HepG2 (cell line): ENCODE data around the gene SEC16A. TPM values are rescaled to one million over a fixed set of nuclear protein-coding genes. Genes with fewer than 3 reads are reported as not detected.

Experiments used
- CBX2 ChIP-seq, 2 experiments: fragments of 200-600 bp in 1 of 2; sonication (generic); formaldehyde crosslinking in 1 of 2; IDR thresholded peaks; 2 replicates each; pipeline versions ENCODE4 v1.7.0 to v1.8.1; 2018 to 2022; ENCODE audit warnings: low read depth in 2 of 2, low read length in 1 of 2, mild to moderate bottlenecking in 1 of 2, missing genetic modification reagents in 1 of 2
- POLR2G ChIP-seq: fragments of 200-400 bp; formaldehyde crosslinking; IDR thresholded peaks from 2 replicates; pipeline ENCODE4 v1.6.1; 2018; ENCODE audit warnings: mild to moderate bottlenecking, low read depth, low read length, moderate library complexity
- PRPF4 ChIP-seq: fragments of 200-400 bp; formaldehyde crosslinking; IDR thresholded peaks from 2 replicates; pipeline ENCODE4 v1.6.1; 2016; ENCODE audit warnings: low read length, low read depth; ENCODE audit not compliant: poor library complexity, severe bottlenecking
- TEAD3 ChIP-seq: optimal IDR thresholded peaks from 2 replicates; pipeline ENCODE3; 2016; ENCODE audit warnings: borderline replicate concordance
- ZNF138 ChIP-seq: sonication (generic); formaldehyde crosslinking; IDR thresholded peaks from 2 replicates; pipeline ENCODE4 v1.5.0; 2020; ENCODE audit warnings: mild to moderate bottlenecking, low read depth, missing genetic modification reagents
- ZNF30 ChIP-seq: sonication (generic); formaldehyde crosslinking; IDR thresholded peaks from 2 replicates; pipeline ENCODE4 v1.5.0; 2020; ENCODE audit warnings: mild to moderate bottlenecking, missing genetic modification reagents
- ZNF556 ChIP-seq: sonication (generic); formaldehyde crosslinking; IDR thresholded peaks from 2 replicates; pipeline ENCODE4 v1.4.0; 2020; ENCODE audit warnings: mild to moderate bottlenecking, missing genetic modification reagents, borderline replicate concordance
- ZNF564 ChIP-seq: sonication (generic); formaldehyde crosslinking; IDR thresholded peaks from 2 replicates; pipeline ENCODE4 v1.8.1; 2023; ENCODE audit warnings: mild to moderate bottlenecking, missing genetic modification reagents
- ZNF574 ChIP-seq: sonication (generic); formaldehyde crosslinking; IDR thresholded peaks from 2 replicates; pipeline ENCODE4 v1.4.0; 2020; ENCODE audit warnings: missing genetic modification reagents
- ZNF607 ChIP-seq: sonication (generic); formaldehyde crosslinking; IDR thresholded peaks from 2 replicates; pipeline ENCODE4 v1.5.1; 2020; ENCODE audit warnings: missing genetic modification reagents, mild to moderate bottlenecking, borderline replicate concordance
- ZNF772 ChIP-seq: sonication (generic); formaldehyde crosslinking; IDR thresholded peaks from 2 replicates; pipeline ENCODE4 v1.5.0; 2020; ENCODE audit warnings: mild to moderate bottlenecking, missing genetic modification reagents
- ZNF879 ChIP-seq: sonication (generic); formaldehyde crosslinking; IDR thresholded peaks from 2 replicates; pipeline ENCODE4 v1.8.1; 2023; ENCODE audit warnings: missing genetic modification reagents
- polyA plus RNA-seq, 8 experiments: library from polyadenylated mRNA; depleted of rRNA in 3 of 8; stranded (reverse) in 7 of 8; unstranded in 1 of 8; fragments of >200 nt; fragmentation: Illumina TruSeq in 4 of 8; extraction: Trizol in 4 of 8; gene quantifications; 2 replicates each; pipeline versions ENCODE4 v1.2.1 to v1.2.3, GENCODE V29; 2011 to 2016; ENCODE audit warnings: low read depth in 4 of 8, missing spikeins in 1 of 8, mixed read lengths in 1 of 8; ENCODE audit not compliant: insufficient read depth in 1 of 8
- total RNA-seq, 5 experiments: library from RNA; depleted of rRNA; stranded (reverse); fragments of >200 nt; fragmentation: Illumina TruSeq; extraction: Trizol; gene quantifications; 2 replicates each; pipeline ENCODE4 v1.2.3, GENCODE V29; 2016; ENCODE audit warnings: low read depth in 1 of 5
- TF ChIP-seq, protein P1 (sequence below): sonication (generic); formaldehyde crosslinking; IDR thresholded peaks from 2 replicates; pipeline ENCODE4 v1.5.0; 2020; ENCODE audit warnings: mild to moderate bottlenecking, missing genetic modification reagents, moderate library complexity
- TF ChIP-seq, protein P2 (sequence below): sonication (generic); formaldehyde crosslinking; IDR thresholded peaks from 2 replicates; pipeline ENCODE4 v1.5.1; 2020; ENCODE audit warnings: mild to moderate bottlenecking, missing genetic modification reagents, moderate library complexity

The SEC16A gene
- total and polyA plus RNA-seq, 2 of the 13 experiments (the other 11 are each of a cell fraction or from before 2014, with no cell fraction given), result 15.9 to 18.9 TPM

- TF ChIP-seq, protein P1, sequence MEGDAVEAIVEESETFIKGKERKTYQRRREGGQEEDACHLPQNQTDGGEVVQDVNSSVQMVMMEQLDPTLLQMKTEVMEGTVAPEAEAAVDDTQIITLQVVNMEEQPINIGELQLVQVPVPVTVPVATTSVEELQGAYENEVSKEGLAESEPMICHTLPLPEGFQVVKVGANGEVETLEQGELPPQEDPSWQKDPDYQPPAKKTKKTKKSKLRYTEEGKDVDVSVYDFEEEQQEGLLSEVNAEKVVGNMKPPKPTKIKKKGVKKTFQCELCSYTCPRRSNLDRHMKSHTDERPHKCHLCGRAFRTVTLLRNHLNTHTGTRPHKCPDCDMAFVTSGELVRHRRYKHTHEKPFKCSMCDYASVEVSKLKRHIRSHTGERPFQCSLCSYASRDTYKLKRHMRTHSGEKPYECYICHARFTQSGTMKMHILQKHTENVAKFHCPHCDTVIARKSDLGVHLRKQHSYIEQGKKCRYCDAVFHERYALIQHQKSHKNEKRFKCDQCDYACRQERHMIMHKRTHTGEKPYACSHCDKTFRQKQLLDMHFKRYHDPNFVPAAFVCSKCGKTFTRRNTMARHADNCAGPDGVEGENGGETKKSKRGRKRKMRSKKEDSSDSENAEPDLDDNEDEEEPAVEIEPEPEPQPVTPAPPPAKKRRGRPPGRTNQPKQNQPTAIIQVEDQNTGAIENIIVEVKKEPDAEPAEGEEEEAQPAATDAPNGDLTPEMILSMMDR (CRISPR knock-in tag), result peak; percentile 70
- no peak for TF ChIP-seq TEAD3 (CRISPR knock-in tag)
- TF ChIP-seq ZNF138 (CRISPR knock-in tag), result no peak
- no peak for TF ChIP-seq PRPF4
- peak; percentile 66 for TF ChIP-seq POLR2G
- TF ChIP-seq ZNF574 (CRISPR knock-in tag), result peak; percentile 99
- TF ChIP-seq CBX2 (IDR thresholded peaks at IDR 0.05; ENCODE audit: low read depth, low read length), result no peak
- no peak for TF ChIP-seq CBX2 (CRISPR knock-in tag; IDR thresholded peaks at IDR 0.05; ENCODE audit: low read depth)
- no peak for TF ChIP-seq ZNF564 (CRISPR knock-in tag)
- TF ChIP-seq ZNF772 (CRISPR knock-in tag), result no peak
- TF ChIP-seq ZNF879 (CRISPR knock-in tag), result no peak
- TF ChIP-seq ZNF556 (CRISPR knock-in tag), result no peak; the same call in 1 of the 2 replicates
- TF ChIP-seq ZNF607 (CRISPR knock-in tag), result peak; percentile 60; the same call in 1 of the 2 replicates
- TF ChIP-seq ZNF30 (CRISPR knock-in tag), result no peak
- TF ChIP-seq, protein P2, sequence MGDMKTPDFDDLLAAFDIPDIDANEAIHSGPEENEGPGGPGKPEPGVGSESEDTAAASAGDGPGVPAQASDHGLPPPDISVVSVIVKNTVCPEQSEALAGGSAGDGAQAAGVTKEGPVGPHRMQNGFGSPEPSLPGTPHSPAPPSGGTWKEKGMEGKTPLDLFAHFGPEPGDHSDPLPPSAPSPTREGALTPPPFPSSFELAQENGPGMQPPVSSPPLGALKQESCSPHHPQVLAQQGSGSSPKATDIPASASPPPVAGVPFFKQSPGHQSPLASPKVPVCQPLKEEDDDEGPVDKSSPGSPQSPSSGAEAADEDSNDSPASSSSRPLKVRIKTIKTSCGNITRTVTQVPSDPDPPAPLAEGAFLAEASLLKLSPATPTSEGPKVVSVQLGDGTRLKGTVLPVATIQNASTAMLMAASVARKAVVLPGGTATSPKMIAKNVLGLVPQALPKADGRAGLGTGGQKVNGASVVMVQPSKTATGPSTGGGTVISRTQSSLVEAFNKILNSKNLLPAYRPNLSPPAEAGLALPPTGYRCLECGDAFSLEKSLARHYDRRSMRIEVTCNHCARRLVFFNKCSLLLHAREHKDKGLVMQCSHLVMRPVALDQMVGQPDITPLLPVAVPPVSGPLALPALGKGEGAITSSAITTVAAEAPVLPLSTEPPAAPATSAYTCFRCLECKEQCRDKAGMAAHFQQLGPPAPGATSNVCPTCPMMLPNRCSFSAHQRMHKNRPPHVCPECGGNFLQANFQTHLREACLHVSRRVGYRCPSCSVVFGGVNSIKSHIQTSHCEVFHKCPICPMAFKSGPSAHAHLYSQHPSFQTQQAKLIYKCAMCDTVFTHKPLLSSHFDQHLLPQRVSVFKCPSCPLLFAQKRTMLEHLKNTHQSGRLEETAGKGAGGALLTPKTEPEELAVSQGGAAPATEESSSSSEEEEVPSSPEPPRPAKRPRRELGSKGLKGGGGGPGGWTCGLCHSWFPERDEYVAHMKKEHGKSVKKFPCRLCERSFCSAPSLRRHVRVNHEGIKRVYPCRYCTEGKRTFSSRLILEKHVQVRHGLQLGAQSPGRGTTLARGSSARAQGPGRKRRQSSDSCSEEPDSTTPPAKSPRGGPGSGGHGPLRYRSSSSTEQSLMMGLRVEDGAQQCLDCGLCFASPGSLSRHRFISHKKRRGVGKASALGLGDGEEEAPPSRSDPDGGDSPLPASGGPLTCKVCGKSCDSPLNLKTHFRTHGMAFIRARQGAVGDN (CRISPR knock-in tag), result peak; percentile 5; the same call in 1 of the 2 replicates
These were observed 43.1 kb downstream of the SEC16A start, which contains the start of gene INPP5E (continued) for GRCh38 chr9:136439481-136440408.
